WERI-Rb-1 (cell line): ENCODE data around the gene MDH2.
"Not testable (repeated sequence)": the region's sequence is repeated elsewhere in the genome, so short reads cannot be mapped to it uniquely, and the experiment has no call there.

Source experiments
- DNase-seq: peaks from one replicate; pipeline ENCODE4 v3.0.0-alpha.2; 2020
- H3K27ac ChIP-seq: fragments of 250-450 bp; sonication (Bioruptor Pico); 2 replicates; pipeline ENCODE4 v1.5.1; 2020; ENCODE audit warnings: mild to moderate bottlenecking, moderate library complexity
- H3K27me3 ChIP-seq: fragments of 250-450 bp; sonication (Bioruptor Pico); 2 replicates; pipeline ENCODE4 v1.5.1; 2021; ENCODE audit warnings: mild to moderate bottlenecking, low read depth, moderate library complexity; ENCODE audit not compliant: insufficient read depth, severe bottlenecking
- H3K36me3 ChIP-seq: fragments of 250-450 bp; sonication (Bioruptor Pico); 2 replicates; pipeline ENCODE4 v1.5.1; 2020; ENCODE audit warnings: mild to moderate bottlenecking, moderate library complexity
- H3K4me3 ChIP-seq: 2 replicates; pipeline ENCODE4 v1.5.1; 2011; ENCODE audit warnings: low read depth, mild to moderate bottlenecking, control low read depth, low read length
- H3K9me3 ChIP-seq: fragments of 250-450 bp; sonication (Bioruptor Pico); 2 replicates; pipeline ENCODE4 v1.5.1; 2021; ENCODE audit warnings: mild to moderate bottlenecking, moderate library complexity; ENCODE audit not compliant: severe bottlenecking
- CTCF ChIP-seq: IDR thresholded peaks from 2 replicates; pipeline ENCODE4 v1.5.1; 2011; ENCODE audit warnings: low read depth, mild to moderate bottlenecking, control low read depth, inconsistent platforms, low read length

The MDH2 gene

GRCh38 chr7:76008156-76008687 lies 39.7 kb upstream of the MDH2 start:
- H3K4me3 ChIP-seq, result no peak overlapping the region
- H3K27ac ChIP-seq, result no peak overlapping the region
- no peak for DNase-seq
- no peaks in the 10 kb centered on the region for H3K27me3 ChIP-seq
- TF ChIP-seq CTCF, result no peak
- no peaks in the 10 kb centered on the region for H3K9me3 ChIP-seq
- peaks cover 5% of the 10 kb centered on the region for H3K36me3 ChIP-seq

- no peak overlapping the region for H3K4me3 ChIP-seq
- H3K27me3 ChIP-seq, result no peaks in the 10 kb centered on the region
- no peak for TF ChIP-seq CTCF
- no peaks in the 10 kb centered on the region for H3K36me3 ChIP-seq
- no peak overlapping the region for H3K27ac ChIP-seq
- H3K9me3 ChIP-seq, result no peaks in the 10 kb centered on the region
- DNase-seq, result no peak
Measured at GRCh38 chr7:76009672-76010600, 38.0 kb upstream of the MDH2 start.

- Histone ChIP-seq H3K27ac (no peak overlapping the region), H3K4me3 (no peak overlapping the region), H3K27me3 (no peaks in the 10 kb centered on the region), H3K36me3 (no peaks in the 10 kb centered on the region), H3K9me3 (no peaks in the 10 kb centered on the region)
- DNase-seq, result no peak
- TF ChIP-seq CTCF, result no peak
Measured at GRCh38 chr7:76011442-76011861, 36.5 kb upstream of the MDH2 start.

GRCh38 chr7:76016191-76016947 lies 31.5 kb upstream of the MDH2 start:
- peaks cover 3% of the 10 kb centered on the region; the same call in 1 of the 2 replicates for H3K36me3 ChIP-seq

GRCh38 chr7:76018520-76018919 lies 29.4 kb upstream of the MDH2 start:
- not testable (repeated sequence) for H3K27me3 ChIP-seq, H3K9me3 ChIP-seq, H3K36me3 ChIP-seq, DNase-seq, H3K4me3 ChIP-seq, H3K27ac ChIP-seq

More at GRCh38 chr7:76016191-76016947, 31.5 kb upstream of the MDH2 start:
- DNase-seq, result no peak
- Histone ChIP-seq H3K27ac (no peak overlapping the region), H3K9me3 (no peaks in the 10 kb centered on the region), H3K4me3 (no peak overlapping the region), H3K27me3 (no peaks in the 10 kb centered on the region)
- no peak for TF ChIP-seq CTCF
